GM12801 (cell line): ENCODE results near the gene SST.

Experiments
- CTCF ChIP-seq: IDR thresholded peaks from one replicate; pipeline ENCODE4 v1.5.1; 2011; ENCODE audit warnings: control low read depth; ENCODE audit not compliant: insufficient read length; ENCODE audit errors: extremely low read depth

SST gene

GRCh38 chr3:187695449-187695848, 25.3 kb upstream of the SST start:
- no peak for TF ChIP-seq CTCF

- no peak for TF ChIP-seq CTCF
Measured at GRCh38 chr3:187694801-187695200, 24.6 kb upstream of the SST start.

GRCh38 chr3:187693431-187693830, 23.2 kb upstream of the SST start:
- no peak for TF ChIP-seq CTCF

- TF ChIP-seq CTCF = no peak
Measured at GRCh38 chr3:187689984-187690383, 19.8 kb upstream of the SST start.

DNA sequence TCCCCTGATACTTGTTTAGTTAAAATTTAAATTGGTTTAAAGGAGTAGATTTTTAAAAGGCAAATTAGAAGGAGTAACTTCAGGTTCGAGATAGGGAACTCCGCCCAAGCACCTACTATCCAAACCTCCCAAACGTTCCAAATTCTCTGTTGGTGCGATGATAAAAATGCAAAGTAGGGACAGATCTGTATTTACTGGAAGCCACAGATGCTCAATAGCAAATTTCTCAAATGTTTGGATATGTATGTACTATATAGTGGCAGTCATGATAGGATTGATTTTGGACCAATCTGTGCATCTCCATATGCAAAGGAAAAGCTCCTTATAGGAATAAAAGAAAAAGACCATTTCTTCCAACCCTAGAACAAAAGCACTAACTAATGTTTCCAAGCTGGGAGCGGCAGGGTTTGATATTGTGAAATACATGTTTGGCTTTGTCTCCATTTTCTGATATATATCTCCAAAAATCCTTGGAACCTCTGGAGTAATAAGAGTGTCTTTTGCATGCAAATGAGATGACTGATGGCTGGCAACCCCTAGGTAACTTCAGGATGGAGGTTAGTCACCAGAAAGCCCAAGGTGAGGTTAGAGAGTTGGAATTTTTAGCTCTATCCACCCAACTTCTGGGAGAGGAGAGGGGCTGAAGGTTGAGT, 16.6 kb upstream of the SST start:
- TF ChIP-seq CTCF = no peak

DNA sequence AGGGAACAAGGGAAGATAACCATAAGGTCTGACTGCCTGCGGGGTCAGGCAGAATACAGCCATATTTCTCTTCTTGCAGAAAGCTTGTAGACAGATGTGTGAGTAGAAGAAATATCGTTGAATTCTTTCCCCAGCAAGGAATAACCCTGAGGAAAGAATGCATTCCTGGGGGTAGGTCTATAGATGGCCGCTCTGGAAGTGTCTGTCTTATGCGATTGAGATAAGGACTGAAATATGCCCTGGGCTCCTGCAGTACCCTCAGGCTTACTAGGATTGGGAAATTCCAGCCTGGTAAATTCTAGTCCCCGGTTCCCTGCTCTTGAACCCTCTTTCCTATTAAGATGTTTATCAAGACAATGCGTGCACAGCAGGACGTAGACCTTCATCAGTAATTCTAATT, 15.8 kb upstream of the SST start:
- TF ChIP-seq CTCF = no peak

GRCh38 chr3:187684880-187685279, 14.7 kb upstream of the SST start:
- TF ChIP-seq CTCF = no peak
